H1 (cell line): ENCODE measurements around the gene PRSS53. TPM values are rescaled to one million over a fixed set of nuclear protein-coding genes. Genes with fewer than 3 reads are reported as not detected.

ENCODE experiments used
- ASH2L ChIP-seq: fragments of 200-600, 300-600 bp; sonication (generic); IDR thresholded peaks from one replicate; pipeline ENCODE4 v1.7.1; 2017; ENCODE audit warnings: low read length
- ATF3 ChIP-seq: IDR thresholded peaks from 2 replicates; pipeline ENCODE4 v1.6.1; 2011; ENCODE audit warnings: low read depth, mild to moderate bottlenecking, low read length; ENCODE audit not compliant: insufficient read depth
- CTCF ChIP-seq, 3 experiments: IDR thresholded peaks; 1 replicate in 2 of 3; 2 replicates in 1 of 3; pipeline versions ENCODE4 v1.5.1 to v1.6.1; 2011; ENCODE audit warnings: low read length in 3 of 3, mild to moderate bottlenecking in 3 of 3, inconsistent platforms in 2 of 3, low read depth in 1 of 3, moderate library complexity in 1 of 3; ENCODE audit not compliant: insufficient read depth in 1 of 3; ENCODE audit errors: control extremely low read depth in 1 of 3
- EGR1 ChIP-seq: IDR thresholded peaks from 2 replicates; pipeline ENCODE4 v1.6.1; 2011; ENCODE audit warnings: low read depth, low read length, borderline replicate concordance
- EP300 ChIP-seq, 2 experiments: IDR thresholded peaks; 1 replicate in 1 of 2; 2 replicates in 1 of 2; pipeline ENCODE4 v1.6.1; 2011 to 2012; ENCODE audit warnings: low read depth in 2 of 2, low read length in 2 of 2, mild to moderate bottlenecking in 2 of 2, borderline replicate concordance in 1 of 2, inconsistent platforms in 1 of 2, moderate library complexity in 1 of 2
- FOSL1 ChIP-seq: IDR thresholded peaks from 2 replicates; pipeline ENCODE4 v1.6.1; 2011; ENCODE audit warnings: mild to moderate bottlenecking, low read depth, low read length, moderate library complexity; ENCODE audit not compliant: insufficient read depth
- JUND ChIP-seq: IDR thresholded peaks from 2 replicates; pipeline ENCODE4 v1.6.1; 2011; ENCODE audit warnings: mild to moderate bottlenecking, improper control_type of control experiment, low read length
- MAFK ChIP-seq: IDR thresholded peaks from 2 replicates; pipeline ENCODE4 v1.6.1; 2012; ENCODE audit warnings: low read depth, mild to moderate bottlenecking, improper control_type of control experiment, low read length
- SAP30 ChIP-seq: fragments of 300-600 bp; sonication (generic); IDR thresholded peaks from 2 replicates; pipeline ENCODE4 v1.7.1; 2012; ENCODE audit warnings: low read length, moderate library complexity, mild to moderate bottlenecking, inconsistent platforms; ENCODE audit not compliant: insufficient read depth, insufficient replicate concordance
- SP2 ChIP-seq: IDR thresholded peaks from 2 replicates; pipeline ENCODE4 v1.6.1; 2012; ENCODE audit warnings: mild to moderate bottlenecking, low read length, inconsistent platforms
- SRF ChIP-seq: IDR thresholded peaks from 2 replicates; pipeline ENCODE4 v1.6.1; 2011; ENCODE audit warnings: mild to moderate bottlenecking, low read depth, low read length, moderate library complexity
- TEAD4 ChIP-seq: IDR thresholded peaks from 2 replicates; pipeline ENCODE4 v1.6.1; 2012; ENCODE audit warnings: low read depth, low read length, inconsistent platforms, mixed read lengths
- polyA plus RNA-seq, 7 experiments: library from polyadenylated mRNA; depleted of rRNA in 3 of 7; stranded (reverse) in 5 of 7; unstranded in 2 of 7; fragments of >200 nt in 5 of 7; fragments of 200-250 nt in 2 of 7; gene quantifications; 1 replicate in 5 of 7; 2 replicates in 1 of 7; 4 replicates in 1 of 7; pipeline versions ENCODE4 v1.2.1 to v1.2.3, GENCODE V29; 2011 to 2013; ENCODE audit warnings: missing spikeins in 2 of 7, mixed read lengths in 2 of 7
- total RNA-seq: library from RNA; stranded (reverse); fragmentation: NEBNext Ultra II Directional; extraction: Animal tissue kit (Norgen Biotek cat#: 25700); gene quantifications from 2 replicates; pipeline ENCODE4 v1.2.1, GENCODE V29; 2021
- TF ChIP-seq, protein P1 (sequence below): IDR thresholded peaks from 2 replicates; pipeline ENCODE4 v1.6.1; 2012; ENCODE audit warnings: low read length, inconsistent platforms

Gene PRSS53
- total and polyA plus RNA-seq, 2 of the 8 experiments (the other 6 are each of a cell fraction or from before 2014, with no cell fraction given): 1.7 to 2.6 TPM

DNA sequence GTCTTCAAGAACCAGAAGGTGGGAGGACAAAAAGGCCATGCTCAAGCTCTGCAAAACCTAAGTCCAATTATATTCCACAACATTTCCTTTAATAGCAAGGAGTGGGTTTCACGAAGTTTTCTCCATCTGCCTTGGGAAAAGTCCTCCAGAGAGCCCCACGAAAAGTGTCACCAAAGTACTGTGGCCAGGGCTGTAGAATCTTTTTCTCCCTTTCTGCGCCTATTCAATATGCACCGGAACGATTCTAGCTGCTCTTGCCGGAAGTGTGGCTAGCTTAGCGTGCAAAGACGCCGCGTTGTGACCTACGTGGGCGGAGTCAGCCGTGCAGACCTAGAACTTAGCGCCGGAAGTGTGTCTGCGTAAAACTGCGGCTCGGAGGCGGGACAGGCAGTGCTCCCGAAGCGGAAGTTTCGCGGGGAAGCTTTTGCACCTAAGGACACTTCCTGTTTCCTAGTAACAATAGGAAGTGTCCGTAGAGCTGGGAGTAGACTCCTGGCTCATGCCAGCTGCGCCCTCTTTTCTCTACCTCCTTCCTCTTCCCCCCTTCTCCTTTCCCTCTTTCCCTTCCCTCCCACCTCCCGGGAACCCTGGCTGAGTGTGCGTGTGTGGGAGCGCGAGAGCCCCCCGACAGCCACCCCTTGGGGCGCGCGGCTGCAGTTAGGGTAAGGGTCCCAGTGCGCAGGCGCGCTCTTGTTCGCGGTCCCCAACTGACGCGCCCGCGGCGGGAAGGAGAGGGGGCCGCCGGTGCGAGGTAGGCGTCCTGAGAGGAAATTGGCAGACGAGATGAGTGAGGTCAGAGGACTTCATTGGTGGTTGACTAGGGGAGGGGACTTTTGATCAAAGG is 14.6 kb downstream of the PRSS53 start, which contains the start of the genes ZNF646 and ZNF668 (continued):
- TF ChIP-seq EP300 (IDR thresholded peaks at IDR 0.05; ENCODE audit: borderline replicate concordance in 1 of 2, low read depth in 2 of 2, low read length in 2 of 2): no peak; a peak in 1 of 3 replicates
- TF ChIP-seq TEAD4: no peak
- TF ChIP-seq, protein P1, sequence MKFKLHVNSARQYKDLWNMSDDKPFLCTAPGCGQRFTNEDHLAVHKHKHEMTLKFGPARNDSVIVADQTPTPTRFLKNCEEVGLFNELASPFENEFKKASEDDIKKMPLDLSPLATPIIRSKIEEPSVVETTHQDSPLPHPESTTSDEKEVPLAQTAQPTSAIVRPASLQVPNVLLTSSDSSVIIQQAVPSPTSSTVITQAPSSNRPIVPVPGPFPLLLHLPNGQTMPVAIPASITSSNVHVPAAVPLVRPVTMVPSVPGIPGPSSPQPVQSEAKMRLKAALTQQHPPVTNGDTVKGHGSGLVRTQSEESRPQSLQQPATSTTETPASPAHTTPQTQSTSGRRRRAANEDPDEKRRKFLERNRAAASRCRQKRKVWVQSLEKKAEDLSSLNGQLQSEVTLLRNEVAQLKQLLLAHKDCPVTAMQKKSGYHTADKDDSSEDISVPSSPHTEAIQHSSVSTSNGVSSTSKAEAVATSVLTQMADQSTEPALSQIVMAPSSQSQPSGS: no peak
- TF ChIP-seq FOSL1: no peak
- TF ChIP-seq JUND: no peak
- TF ChIP-seq SRF: 0 out of 2 replicates have a peak, but pooled peaks have one; percentile 8
- no peak for TF ChIP-seq SP2
- TF ChIP-seq ATF3: no peak
- peak; percentile 84 for TF ChIP-seq SAP30
- no peak for TF ChIP-seq CTCF (IDR thresholded peaks at IDR 0.05; ENCODE audit: control extremely low read depth in 1 of 3, insufficient read depth in 1 of 3, low read depth in 1 of 3, low read length in 3 of 3)
- TF ChIP-seq ASH2L: no peak
- peak; percentile 94 for TF ChIP-seq EGR1
- no peak for TF ChIP-seq MAFK
